HG03039 (cell line): ENCODE measurements around the gene CDC42BPG.
A peak's percentile ranks its signal among the peaks of the same experiment; 100 is the strongest.

Experiments
- ATAC-seq: cut with Tn5 transposase; IDR thresholded peaks from one replicate; pipeline ENCODE4 v1.9.1; 2021; ENCODE audit warnings: mild to moderate bottlenecking, moderate library complexity; ENCODE audit not compliant: unreplicated experiment

Gene CDC42BPG

GRCh38 chr11:64804346-64805210 is 39.9 kb downstream of the CDC42BPG start:
- ATAC-seq = no peak

DNA sequence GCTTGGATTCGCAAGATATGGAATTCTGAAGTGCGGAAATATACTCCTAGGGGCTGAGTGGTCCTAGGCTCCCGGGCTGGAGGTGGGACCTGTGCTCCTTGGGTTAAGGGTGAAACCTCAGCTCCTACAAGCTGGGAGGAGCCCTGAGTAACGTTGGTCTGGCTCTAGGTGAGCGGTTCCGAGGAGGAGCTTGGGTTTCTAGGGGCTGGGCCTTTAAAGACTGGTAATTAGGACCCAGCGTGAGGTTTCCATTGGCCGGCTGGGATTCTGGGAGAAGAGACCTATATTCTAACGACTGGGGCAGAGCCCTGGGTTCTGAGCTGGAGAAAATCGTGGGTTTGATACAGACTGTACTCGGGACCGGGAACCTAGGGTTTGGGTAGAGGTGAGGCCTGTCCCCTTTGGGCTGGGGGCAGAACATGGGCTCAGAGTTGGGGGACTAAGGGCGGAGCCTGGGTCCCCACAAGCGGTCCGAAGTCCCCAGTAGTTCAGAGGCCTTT is 40.6 kb downstream of the CDC42BPG start:
- ATAC-seq = no peak

GRCh38 chr11:64803158-64803845 is 41.2 kb downstream of the CDC42BPG start, which contains the start of gene MAP4K2:
MAP4K2 (minus strand) TSS chr11:64803214; CDS start chr11:64803149, 65 bp downstream.
- peak; percentile 61 for ATAC-seq

GRCh38 chr11:64802370-64803157 is 41.9 kb downstream of the CDC42BPG start:
- peak; percentile 11 for ATAC-seq

GRCh38 chr11:64801561-64802369 is 42.7 kb downstream of the CDC42BPG start:
- no peak for ATAC-seq

- ATAC-seq = no peak
Observed at GRCh38 chr11:64801158-64801464, 43.3 kb downstream of the CDC42BPG start.

- no peak for ATAC-seq
Observed at GRCh38 chr11:64800303-64801157, 43.9 kb downstream of the CDC42BPG start.

- ATAC-seq = no peak
Observed at GRCh38 chr11:64799623-64800302, 44.7 kb downstream of the CDC42BPG start.

GRCh38 chr11:64799256-64799622 is 45.2 kb downstream of the CDC42BPG start:
- no peak for ATAC-seq

DNA sequence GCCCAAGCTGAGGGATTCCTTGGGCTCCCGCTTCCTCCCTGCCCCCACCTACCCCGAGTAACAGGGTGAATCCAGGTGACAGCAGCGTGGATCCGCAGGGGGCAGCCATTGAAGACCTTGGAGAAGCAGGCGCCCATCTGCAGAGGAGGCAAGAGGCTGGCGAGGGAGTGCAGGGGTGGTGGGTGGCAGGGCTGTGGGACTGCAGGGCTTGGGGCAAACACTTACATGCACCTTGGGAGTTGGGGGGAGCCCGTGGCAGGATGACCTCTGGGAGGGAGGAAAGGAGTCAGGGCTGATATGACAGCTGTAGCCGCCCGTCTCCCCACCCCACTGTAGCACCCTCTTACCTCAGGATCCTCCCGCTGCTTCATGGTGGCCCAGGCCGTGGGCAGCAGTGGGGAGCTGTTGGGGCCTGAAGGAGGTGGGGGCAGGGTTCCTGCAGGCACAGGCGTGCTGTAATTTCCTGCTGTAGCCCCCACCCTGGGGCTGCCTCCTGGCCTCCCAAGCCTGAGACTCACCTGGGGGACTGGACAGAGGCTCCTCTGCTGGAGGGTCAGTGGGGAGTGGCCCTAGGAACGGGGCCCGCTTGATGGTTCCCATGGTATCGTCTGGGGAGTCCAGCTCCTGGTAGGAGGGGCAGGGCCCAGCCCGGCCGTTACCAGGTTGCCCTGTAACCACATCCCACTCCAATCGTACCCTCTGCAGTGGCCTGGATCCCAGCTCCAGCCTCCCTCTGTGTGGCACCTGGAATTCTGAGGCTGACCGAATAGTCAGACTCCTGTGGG is 47.5 kb downstream of the CDC42BPG start:
- no peak for ATAC-seq

- ATAC-seq = no peak
Observed at GRCh38 chr11:64796047-64796756, 48.3 kb downstream of the CDC42BPG start.

- no peak for ATAC-seq
Observed at GRCh38 chr11:64794526-64794925, 49.9 kb downstream of the CDC42BPG start.

DNA sequence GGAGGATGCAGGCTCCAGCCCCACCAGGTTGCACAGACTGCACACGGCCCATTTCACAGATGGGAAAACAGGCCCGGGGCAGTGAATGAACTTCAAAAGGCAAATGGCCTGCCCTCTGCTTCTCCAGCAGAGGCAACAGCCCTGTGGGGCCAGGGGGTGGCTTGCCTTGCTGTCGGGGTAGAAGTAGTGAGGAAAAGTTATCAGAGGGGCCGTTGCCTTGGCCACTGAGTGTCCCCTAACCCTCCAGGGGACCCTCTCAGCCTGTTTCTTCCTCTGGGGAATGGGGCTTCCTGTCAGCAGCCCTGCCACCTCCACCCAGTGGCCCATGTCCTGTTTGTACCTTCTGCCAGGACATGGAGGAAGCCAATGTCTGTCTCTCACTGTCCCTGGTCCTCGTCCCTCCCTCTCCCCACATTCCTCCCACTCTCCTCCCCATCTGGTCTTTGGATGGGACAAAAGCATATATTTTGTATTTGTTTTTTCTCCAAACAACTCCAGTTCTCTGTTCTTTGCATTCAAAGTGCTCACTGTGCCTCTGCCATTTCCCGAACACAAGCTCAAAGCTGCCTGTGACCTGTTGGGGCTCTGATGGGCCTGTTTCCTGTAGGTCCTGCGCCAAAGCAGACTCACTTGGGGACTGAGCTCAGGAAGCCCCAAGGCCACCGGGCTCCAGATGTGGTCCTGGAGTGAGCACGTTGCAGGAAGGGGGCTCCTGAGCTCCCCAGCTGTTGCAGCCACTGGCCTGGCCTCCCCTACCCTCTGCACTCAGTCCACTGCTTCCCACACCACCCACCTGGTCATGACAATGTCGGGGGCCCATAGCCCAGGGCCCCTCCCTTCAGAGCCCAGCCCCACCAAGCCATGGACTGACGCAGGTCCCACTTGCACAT is 50.9 kb downstream of the CDC42BPG start:
- no peak for ATAC-seq

GRCh38 chr11:64792482-64792881 is 52.0 kb downstream of the CDC42BPG start:
- ATAC-seq = no peak

GRCh38 chr11:64791781-64792291 is 52.6 kb downstream of the CDC42BPG start:
- ATAC-seq = no peak
